ENCODE results near the gene ZFYVE1.
"Not testable (repeated sequence)": the region's sequence is repeated elsewhere in the genome, so short reads cannot be mapped to it uniquely, and the experiment has no call there.

ZFYVE1 gene

DNA sequence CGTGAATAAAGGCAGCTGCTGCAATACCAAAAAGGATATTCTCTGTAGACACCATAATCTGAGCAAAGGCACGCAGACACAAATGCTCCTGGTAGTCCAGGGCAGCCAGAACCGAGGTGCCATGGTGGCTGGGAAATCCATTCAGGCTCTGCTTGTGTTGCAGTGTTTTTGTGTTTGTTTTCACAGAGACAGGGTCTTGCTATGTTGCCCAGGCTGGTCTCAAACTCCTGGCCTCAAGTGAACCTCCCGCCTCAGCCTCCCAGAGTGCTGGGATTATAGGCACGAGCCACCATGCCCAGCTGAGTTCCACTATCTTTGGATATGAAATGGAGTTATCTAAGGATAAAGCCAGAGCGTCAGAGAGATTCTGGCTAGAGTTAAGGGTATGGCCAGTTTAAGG lies 60.9 kb downstream of the ZFYVE1 start:
- FAIRE-seq = no peak
- no peak for TF ChIP-seq CTCF (IDR thresholded peaks at IDR 0.05; ENCODE audit: insufficient read depth, missing control alignments)
- DNase-seq (ENCODE audit: insufficient read length, low spot score) = no peak

DNA sequence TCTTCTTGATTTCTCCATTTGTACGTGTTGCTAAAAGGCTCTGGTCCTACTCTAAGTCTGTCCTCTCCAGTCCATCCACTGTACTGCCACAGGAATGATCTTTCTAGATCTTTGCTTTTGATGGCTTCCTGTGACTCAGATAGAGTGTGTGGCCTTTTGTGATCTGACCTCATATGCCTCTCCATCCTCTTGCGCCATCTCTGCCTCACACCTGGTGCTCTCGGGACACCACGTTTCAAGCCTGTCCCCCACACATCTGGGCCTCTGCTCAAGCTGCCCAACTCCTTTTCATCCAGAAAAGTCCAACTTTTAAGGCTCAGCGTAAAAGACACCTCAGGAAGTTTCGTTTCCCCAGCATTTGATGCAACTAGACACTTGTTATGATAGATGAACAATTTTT lies 61.7 kb downstream of the ZFYVE1 start:
- no peak for FAIRE-seq
- DNase-seq (ENCODE audit: insufficient read length, low spot score) = no peak
- TF ChIP-seq CTCF (IDR thresholded peaks at IDR 0.05; ENCODE audit: insufficient read depth, missing control alignments) = no peak

- TF ChIP-seq CTCF (IDR thresholded peaks at IDR 0.05; ENCODE audit: insufficient read depth, missing control alignments) = no peak
- DNase-seq (ENCODE audit: insufficient read length, low spot score) (no peak), FAIRE-seq (no peak)
Measured at GRCh38 chr14:72962829-72963312, 64.0 kb downstream of the ZFYVE1 start.

GRCh38 chr14:72962336-72962754 lies 64.6 kb downstream of the ZFYVE1 start:
- not testable (repeated sequence) for FAIRE-seq; DNase-seq (ENCODE audit: insufficient read length, low spot score)

- FAIRE-seq (no peak), DNase-seq (ENCODE audit: insufficient read length, low spot score) (no peak)
- no peak for TF ChIP-seq CTCF (IDR thresholded peaks at IDR 0.05; ENCODE audit: insufficient read depth, missing control alignments)
Measured at GRCh38 chr14:72961579-72962335, 65.1 kb downstream of the ZFYVE1 start.

GRCh38 chr14:72961016-72961415 lies 65.9 kb downstream of the ZFYVE1 start:
- not testable (repeated sequence) for DNase-seq (ENCODE audit: insufficient read length, low spot score); FAIRE-seq

GRCh38 chr14:72958548-72958947 lies 68.4 kb downstream of the ZFYVE1 start:
- FAIRE-seq (no peak), DNase-seq (ENCODE audit: insufficient read length, low spot score) (no peak)
- TF ChIP-seq CTCF (IDR thresholded peaks at IDR 0.05; ENCODE audit: insufficient read depth, missing control alignments) = no peak

GRCh38 chr14:72957213-72957612 lies 69.7 kb downstream of the ZFYVE1 start:
- no peak for TF ChIP-seq CTCF (IDR thresholded peaks at IDR 0.05; ENCODE audit: insufficient read depth, missing control alignments)
- DNase-seq (ENCODE audit: insufficient read length, low spot score) = no peak
- no peak for FAIRE-seq

GRCh38 chr14:72956741-72957140 lies 70.2 kb downstream of the ZFYVE1 start:
- FAIRE-seq; DNase-seq (ENCODE audit: insufficient read length, low spot score): not testable (repeated sequence)

Measured in D721Med (cell line).